ENCODE measurements around the gene TMLHE.
"Not testable (repeated sequence)": the region's sequence is repeated elsewhere in the genome, so short reads cannot be mapped to it uniquely, and the experiment has no call there.

TMLHE gene, protein sequence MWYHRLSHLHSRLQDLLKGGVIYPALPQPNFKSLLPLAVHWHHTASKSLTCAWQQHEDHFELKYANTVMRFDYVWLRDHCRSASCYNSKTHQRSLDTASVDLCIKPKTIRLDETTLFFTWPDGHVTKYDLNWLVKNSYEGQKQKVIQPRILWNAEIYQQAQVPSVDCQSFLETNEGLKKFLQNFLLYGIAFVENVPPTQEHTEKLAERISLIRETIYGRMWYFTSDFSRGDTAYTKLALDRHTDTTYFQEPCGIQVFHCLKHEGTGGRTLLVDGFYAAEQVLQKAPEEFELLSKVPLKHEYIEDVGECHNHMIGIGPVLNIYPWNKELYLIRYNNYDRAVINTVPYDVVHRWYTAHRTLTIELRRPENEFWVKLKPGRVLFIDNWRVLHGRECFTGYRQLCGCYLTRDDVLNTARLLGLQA

DNA sequence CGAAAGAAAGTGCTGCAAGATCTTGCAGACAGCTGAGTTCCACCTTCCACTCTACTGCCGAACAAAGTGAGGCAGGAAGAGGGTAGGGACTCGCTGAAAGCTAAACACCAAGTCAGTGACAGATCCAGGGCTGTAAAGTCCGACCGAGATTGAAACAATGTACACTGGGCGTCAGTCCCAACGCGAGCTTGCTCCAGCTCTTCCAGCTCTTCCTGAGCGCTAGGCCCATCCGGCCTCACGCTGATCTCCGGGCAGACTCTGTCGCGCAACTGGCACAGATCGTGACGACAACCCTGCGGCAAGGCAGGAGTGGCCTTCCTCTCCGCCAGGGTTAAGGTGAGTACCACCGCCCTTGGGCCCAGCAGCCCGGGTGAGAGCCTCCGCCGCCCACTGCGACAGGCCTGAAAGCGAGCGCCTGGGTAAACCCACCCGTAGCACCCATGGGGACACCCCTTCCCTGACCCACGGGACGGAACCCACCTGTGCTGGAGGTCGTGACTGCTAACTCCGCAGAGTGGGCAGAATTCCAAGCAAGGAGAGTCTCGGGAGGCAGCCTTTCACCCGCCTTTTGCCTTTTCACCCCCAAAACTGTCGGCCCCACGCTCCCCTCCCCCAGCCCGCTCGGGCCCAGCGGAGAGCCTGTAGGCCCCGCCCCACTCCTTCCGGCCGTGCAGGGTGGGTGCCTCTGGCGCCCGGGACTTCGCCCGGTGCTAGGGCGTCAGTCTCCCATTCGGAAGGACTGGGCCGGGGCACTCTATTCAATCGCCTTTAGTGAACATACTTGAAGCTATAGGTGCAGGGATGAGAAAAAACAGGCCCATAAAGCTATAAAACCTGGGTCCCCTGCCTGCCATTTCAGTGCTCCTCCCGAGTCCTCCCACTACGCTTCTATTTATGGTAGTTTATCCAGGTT lies at the start of gene TMLHE, which contains the start of gene SPRY3:
Gene TMLHE, minus strand, starts transcription at position 641 of the 913 bp plus-strand sequence. CDS start 67,676 bp downstream, outside the sequence.
Gene SPRY3, plus strand, starts transcription at position 275 of the 913 bp plus-strand sequence.
- peak; percentile 22 for DNase-seq (ENCODE audit: low read depth)

- no peak for DNase-seq (ENCODE audit: low read depth)
Measured at GRCh38 chrX:155662282-155662681, 49.5 kb upstream of the TMLHE start.

- no peak for DNase-seq (ENCODE audit: low read depth)
Measured at GRCh38 chrX:155645180-155645579, 32.4 kb upstream of the TMLHE start.

DNA sequence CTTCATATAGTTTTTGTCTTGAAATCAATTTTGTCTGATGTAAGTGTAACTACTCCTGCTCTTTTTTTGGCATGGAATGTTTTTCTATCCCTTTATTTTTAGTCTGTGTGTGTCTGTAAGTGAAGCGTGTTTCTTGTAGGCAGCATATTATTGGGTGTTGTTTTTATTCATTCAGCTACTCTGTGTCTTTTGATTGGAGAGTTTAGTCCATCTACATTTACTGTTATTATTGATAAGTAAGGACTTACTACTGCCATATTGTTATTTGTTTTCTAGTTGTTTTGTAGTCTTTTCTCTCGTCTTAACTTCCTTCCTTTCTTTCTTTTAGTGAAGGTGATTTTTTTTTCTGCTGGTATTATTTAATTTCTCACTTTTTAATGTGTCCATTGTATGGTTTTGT lies 30.5 kb upstream of the TMLHE start:
- DNase-seq (ENCODE audit: low read depth): no peak

DNA sequence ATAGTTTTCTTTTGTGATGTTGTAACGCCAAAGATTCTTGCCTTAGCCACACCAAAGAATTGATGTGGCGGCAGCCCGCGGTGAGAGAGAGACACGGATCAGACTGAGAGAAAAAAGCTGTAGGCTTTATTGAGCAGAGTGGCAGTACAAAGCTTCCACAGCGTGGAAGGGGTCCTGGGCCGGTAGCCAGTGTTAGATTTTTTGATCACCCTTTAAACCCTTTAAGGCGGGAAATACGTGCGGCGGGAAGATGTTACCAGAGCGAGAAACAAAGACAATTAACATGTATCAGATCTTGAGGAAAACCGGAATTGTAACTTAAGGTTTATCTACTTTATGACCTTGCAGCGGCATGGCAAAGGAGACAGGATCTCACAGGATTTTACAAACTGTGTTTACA lies 28.6 kb upstream of the TMLHE start:
- not testable (repeated sequence) for DNase-seq (ENCODE audit: low read depth)

- no peak for DNase-seq (ENCODE audit: low read depth)
Measured at GRCh38 chrX:155637714-155638113, 25.0 kb upstream of the TMLHE start.

DNA sequence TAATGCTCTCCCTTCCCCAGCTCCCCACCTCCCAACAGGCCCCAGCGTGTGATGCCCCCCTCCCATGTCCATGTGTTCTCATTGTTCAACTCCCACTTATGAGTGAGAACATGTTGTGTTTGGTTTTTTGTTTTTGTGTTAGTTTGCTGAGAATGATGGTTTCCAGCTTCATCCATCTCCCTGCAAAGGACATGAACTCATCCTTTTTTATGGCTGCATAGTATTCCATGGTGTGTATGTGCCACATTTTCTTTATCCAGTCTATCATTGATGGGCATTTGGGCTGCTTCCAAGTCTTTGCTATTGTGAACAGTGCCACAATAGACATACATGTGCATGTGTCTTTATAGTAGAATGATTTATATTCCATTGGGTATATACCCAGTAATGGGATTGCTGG lies 22.3 kb upstream of the TMLHE start:
- DNase-seq (ENCODE audit: low read depth): not testable (repeated sequence)

- DNase-seq (ENCODE audit: low read depth): no peak
Measured at GRCh38 chrX:155632431-155633100, 19.8 kb upstream of the TMLHE start.

DNA sequence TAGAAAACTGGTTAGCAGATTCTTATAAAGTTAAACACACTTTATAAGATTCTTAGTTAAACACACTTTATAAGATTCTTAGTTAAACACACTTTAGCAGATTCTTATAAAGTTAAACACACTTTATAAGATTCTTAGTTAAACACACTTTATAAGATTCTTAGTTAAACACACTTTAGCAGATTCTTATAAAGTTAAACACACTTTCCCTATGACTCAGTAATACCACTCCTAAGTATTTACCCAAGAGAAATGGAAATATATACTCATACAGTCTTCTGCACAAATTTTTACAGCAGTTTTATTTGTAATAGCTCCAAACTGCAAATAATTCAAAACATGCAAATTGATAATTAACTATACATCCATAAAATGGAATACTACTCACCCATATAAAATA lies 7.4 kb upstream of the TMLHE start:
- not testable (repeated sequence) for DNase-seq (ENCODE audit: low read depth)

DNA sequence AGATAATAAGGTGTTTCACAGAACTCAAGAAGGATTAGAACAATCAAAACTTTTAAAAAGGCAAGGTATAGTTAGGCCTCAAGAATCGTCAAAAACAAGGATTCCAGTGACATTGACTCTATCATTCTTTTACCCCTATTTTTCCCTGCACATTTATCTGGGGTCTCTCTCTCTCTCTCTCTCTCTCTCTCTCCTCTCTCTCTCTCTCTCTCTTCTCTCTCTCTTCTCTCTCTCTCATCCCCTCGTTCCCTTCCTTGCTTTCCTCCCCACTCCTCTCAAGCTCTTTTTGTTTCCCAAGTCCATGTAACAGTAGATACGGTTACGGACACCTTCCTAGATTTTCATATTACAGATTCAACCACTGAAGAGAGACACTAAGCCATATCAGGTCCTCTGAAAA lies 3.2 kb upstream of the TMLHE start:
- DNase-seq (ENCODE audit: low read depth): no peak

DNA sequence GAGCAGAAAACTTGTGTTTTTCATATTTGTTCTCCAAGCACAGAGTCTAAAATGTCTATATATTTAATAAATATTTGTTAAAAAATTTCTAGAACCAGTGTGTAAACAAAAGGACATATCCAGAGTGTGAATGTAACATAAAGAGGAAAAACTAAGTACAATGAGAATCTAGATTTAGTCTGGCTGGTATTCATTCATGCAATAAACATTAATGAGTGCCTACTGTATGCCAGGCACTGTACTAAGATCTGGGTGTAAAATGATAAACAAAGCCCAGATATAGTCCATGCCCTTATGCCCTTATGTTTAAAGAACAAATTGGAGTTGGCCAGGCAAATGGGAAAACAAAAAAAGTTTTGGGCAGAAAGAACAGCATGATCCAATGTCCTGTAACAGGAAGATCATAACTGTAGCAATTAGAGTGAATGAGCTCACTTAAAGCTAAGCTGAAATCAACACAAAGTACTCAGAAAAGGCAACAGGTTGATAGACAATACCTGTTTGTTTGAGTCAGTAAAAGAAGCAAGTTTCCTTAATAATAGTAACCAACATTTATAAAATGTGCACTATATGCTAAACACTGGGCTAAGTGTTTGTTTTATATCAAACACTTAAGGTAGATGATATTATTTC lies 1.3 kb upstream of the TMLHE start:
- no peak for DNase-seq (ENCODE audit: low read depth)

GRCh38 chrX:155611302-155611701 lies 1.4 kb downstream of the TMLHE start:
- DNase-seq (ENCODE audit: low read depth): no peak

GRCh38 chrX:155592981-155593380 lies 19.8 kb downstream of the TMLHE start:
- DNase-seq (ENCODE audit: low read depth): no peak

GRCh38 chrX:155592331-155592730 lies 20.4 kb downstream of the TMLHE start:
- no peak for DNase-seq (ENCODE audit: low read depth)

DNA sequence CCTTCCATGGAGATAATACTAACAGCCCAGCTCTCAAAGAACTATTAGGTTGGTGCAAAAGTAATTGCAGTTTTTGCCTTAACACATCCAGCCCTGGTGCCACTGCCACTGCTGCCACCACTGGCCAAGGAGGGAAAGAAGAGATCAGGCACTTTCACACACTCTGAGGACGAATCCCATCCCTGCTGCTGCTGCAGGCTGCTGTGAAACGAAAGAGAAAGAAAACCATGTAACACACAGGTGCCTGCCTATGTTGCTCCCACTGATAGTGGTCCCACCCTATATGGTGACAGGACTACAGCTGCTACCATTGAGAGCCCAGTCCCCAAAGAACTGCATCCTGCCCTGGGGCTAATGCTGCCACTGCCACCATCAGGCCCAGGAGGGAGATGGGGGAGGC lies 35.1 kb downstream of the TMLHE start:
- no peak for DNase-seq (ENCODE audit: low read depth)

- DNase-seq (ENCODE audit: low read depth): no peak
Measured at GRCh38 chrX:155563099-155563498, 49.7 kb downstream of the TMLHE start.

- no peak for DNase-seq (ENCODE audit: low read depth)
Measured at GRCh38 chrX:155544881-155545280, 67.9 kb downstream of the TMLHE start.

DNA sequence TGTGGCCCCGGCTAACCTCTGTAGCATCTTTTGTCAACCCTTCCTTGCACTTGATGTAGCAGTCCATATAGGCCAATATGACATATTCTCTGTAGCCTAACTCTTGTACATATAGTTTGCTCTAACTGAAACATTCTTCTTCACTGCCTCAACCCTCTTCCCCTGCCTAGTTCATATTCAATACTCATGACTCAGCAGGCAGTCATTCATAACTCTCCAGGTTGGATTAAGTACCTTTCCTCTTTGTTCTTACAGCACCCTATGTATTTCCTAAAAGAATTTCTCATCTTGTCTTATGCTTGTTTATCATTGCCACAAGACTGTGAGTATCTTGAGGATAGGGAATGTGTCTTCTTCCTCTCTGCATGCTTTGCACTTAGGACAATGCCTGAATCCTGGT lies 76.9 kb downstream of the TMLHE start:
- no peak for DNase-seq (ENCODE audit: low read depth)

DNA sequence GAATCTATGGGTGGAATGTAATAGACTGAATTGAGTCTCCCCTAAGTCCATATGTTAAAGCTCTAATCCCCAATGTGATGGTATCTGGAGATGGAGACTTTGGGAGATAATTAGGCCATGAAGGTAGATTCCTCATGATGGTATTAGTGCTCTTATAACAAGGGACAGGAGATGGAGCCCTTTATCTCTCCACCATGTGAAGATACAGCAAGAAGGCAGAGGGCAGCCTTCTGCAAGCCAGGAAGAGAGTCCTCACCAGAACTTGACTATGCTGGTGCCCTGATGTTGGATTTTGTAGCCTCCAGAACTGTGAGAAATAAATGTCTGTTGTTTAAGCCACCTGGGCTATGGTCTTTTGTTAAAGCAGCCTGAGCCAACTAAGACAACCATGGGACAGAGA lies 78.0 kb downstream of the TMLHE start:
- DNase-seq (ENCODE audit: low read depth): no peak

- not testable (repeated sequence) for DNase-seq (ENCODE audit: low read depth)
Measured at GRCh38 chrX:155527023-155527422, 85.7 kb downstream of the TMLHE start.

GRCh38 chrX:155514225-155514624 lies 98.5 kb downstream of the TMLHE start:
- no peak for DNase-seq (ENCODE audit: low read depth)

GRCh38 chrX:155505296-155505695 lies 107.5 kb downstream of the TMLHE start:
- DNase-seq (ENCODE audit: low read depth): no peak

All from HS-27A (cell line).